ENCODE data around the gene KNL1.

DNA sequence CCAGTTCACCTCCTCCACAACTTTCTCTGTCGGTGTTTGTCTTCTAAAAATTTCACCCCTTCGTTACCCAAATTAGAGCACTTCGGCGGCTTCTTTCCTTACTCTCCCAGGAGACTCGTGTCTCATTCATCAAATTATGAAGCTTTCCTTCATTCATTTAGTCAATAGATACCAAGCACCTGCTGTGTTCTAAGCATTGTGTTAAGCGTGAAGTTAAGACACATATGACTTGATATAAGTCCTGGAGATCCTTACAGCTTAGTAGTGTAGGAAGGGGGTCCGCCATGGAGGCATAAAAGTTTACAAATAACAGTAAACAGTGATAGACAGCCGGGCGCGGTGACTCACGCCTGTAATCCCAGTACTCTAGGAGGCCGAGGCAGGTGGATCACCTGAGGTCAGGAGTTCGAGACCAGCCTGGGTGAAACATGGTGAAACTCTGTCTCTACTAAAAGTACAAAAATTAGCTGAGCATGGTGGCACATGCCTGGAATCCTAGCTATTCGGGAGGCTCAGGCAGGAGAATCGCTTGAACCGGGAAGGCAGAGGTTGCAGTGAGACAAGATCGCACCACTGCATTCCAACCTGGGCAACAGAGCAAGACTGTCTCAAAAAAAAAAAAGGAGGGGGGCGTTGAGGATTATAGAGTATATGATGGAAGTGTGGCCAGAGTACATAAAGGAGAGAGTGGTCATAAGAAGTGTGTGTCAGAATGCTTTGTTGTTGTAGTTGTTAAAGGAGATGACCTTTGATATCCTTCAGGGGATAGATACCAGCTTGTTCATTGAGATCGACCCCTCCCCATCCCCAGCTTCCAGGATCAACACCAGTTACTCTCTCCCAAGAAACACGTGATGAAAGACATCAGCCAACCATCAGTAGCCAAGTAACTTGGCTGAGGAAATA is 28.5 kb upstream of the KNL1 start:
- TF ChIP-seq, protein P1, sequence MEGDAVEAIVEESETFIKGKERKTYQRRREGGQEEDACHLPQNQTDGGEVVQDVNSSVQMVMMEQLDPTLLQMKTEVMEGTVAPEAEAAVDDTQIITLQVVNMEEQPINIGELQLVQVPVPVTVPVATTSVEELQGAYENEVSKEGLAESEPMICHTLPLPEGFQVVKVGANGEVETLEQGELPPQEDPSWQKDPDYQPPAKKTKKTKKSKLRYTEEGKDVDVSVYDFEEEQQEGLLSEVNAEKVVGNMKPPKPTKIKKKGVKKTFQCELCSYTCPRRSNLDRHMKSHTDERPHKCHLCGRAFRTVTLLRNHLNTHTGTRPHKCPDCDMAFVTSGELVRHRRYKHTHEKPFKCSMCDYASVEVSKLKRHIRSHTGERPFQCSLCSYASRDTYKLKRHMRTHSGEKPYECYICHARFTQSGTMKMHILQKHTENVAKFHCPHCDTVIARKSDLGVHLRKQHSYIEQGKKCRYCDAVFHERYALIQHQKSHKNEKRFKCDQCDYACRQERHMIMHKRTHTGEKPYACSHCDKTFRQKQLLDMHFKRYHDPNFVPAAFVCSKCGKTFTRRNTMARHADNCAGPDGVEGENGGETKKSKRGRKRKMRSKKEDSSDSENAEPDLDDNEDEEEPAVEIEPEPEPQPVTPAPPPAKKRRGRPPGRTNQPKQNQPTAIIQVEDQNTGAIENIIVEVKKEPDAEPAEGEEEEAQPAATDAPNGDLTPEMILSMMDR (IDR thresholded peaks at IDR 0.05): no peak
- TF ChIP-seq POLR2A (IDR thresholded peaks at IDR 0.05) (no peak), POLR2AphosphoS5 (IDR thresholded peaks at IDR 0.05) (no peak)
